NCI-H446 (cell line): Measurements from ENCODE around the gene EHF.

Experiments
- DNase-seq, 2 experiments: peaks; one replicate each; lab custom pipeline; 2025; lab: John Stamatoyannopoulos, UW

Gene EHF

GRCh38 chr11:34625576-34625975, 4.7 kb downstream of the EHF start:
- DNase-seq = no peak

- DNase-seq = no peak
Measured at GRCh38 chr11:34626393-34626792, 5.5 kb downstream of the EHF start.

DNA sequence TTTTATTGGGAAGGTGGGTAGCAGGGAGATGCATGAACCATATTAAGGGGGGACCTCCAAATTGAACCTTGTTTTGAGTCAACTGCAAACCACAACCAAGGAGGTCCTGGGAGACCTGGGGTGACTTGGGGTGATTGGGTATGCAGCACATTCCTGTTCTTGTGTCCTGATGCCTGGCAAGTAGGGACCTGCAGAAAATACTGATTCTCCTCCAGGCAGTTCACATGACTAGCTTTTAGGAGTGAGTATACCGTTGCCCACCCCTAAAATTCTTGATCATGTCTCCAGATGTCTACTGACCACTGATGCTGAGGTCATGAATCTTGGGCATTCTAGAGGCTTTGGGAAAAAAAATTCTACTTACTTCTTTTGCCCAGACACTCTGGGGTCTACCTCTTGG, 6.3 kb downstream of the EHF start:
- no peak for DNase-seq

- DNase-seq = no peak
Measured at GRCh38 chr11:34629711-34630110, 8.8 kb downstream of the EHF start.

DNA sequence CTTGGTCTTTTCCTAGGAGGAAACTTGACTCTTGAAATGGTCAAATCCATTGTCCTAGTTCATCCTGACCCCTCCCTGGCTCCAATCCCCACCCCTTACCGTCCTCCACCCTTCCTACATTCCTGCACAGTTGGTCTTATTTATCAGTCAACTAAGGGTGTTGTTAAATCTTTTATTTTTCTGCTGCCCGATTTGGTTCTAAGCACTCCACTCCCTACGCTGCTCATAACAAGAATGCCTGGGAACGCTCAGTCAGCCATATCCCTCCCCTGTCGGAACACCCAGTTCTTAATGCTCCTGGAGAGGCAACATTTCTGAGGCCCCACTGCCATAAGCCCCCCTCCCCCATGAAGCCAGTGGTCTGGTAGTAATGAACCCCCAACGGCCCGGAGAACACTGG, 9.7 kb downstream of the EHF start:
- no peak for DNase-seq

DNA sequence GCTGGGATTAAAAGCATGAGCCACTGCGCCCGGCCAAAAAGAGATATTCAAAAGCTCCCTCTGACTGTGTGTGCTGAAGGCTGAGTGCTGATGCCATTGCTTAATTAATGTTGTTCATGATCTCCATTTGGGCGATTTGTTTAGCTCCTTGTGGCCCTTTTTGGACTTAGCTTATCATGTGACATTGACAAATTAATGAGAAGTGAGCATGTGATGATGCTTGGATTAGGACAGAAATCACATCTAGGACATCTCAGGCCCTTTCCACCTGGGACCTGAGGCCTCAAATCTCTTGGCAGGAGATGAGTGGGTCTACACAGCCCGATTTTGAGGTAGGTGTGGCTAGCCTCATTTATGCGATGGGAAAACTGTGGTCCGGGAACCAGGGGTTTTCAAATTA, 10.4 kb downstream of the EHF start:
- no peak for DNase-seq

DNA sequence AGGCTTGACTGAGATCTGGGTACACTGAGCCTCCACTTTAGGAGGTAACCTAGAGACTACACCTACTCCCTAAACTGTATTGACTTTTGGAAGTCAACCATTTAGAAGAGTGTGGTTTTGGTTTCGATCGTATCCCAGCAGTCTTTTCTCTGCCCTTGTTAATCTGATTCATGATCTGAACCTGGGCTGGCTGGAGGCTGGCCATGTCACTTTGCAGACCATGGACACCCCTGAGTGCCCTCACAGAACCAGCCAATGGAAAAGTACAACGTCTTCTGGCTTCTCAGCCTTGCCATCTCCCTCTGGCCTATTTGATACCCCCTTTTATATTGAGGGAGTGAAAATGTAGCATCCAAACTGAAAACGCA, 10.8 kb downstream of the EHF start:
- no peak for DNase-seq

GRCh38 chr11:34632105-34632791, 11.4 kb downstream of the EHF start:
- no peak for DNase-seq

- DNase-seq = no peak
Measured at GRCh38 chr11:34633640-34633989, 12.7 kb downstream of the EHF start.

DNA sequence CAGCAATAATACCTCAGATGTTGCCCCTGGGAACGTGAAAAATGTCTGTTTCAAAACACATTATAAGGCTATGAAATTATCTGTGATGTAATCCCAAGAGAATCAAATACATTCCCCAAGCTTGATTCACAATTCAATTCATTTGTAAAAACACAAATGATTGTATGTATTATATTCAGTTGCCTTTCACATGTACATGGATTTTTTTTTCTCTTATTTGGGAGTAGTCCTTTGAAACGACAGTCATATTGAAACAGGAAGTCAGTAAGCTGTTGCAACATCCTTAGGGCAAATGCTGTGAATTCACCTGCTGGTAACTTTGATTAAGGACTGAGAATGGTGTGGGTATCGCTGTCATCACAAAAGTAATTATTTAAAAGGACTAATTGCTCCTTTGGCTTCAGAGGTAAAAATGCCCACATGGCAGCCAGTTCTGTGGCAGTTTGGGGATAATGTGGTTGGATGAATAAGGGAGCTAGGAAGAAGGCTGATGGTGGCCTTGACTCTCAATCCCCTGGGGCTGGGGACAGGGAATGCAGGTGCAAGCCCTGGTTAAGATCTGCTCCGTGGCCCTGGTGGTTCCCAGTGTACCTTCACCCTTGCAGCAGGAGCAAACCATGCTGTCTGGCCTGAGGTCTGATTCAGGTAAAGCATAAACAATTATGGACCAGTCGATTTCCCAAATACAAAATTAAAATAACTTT, 13.2 kb downstream of the EHF start:
- DNase-seq = no peak

DNA sequence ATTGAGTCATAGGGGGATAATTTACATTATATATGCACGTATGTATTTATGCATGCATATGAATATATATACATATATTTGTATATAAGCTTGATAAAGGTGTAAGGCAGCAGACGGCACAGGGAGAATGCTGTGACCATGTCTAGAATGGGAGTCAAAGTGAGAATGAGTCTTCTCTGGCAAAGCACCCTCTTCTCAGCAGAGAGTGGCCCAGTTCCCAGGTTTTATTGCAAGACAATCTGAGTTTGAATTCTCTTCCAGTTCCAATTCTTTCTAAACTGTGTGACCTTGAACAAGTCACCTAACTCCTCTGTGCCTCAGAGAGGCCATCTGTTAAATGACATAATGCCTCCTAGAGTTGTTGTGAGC, 13.8 kb downstream of the EHF start:
- DNase-seq = no peak

- DNase-seq = no peak
Measured at GRCh38 chr11:34636127-34636526, 15.2 kb downstream of the EHF start.

DNA sequence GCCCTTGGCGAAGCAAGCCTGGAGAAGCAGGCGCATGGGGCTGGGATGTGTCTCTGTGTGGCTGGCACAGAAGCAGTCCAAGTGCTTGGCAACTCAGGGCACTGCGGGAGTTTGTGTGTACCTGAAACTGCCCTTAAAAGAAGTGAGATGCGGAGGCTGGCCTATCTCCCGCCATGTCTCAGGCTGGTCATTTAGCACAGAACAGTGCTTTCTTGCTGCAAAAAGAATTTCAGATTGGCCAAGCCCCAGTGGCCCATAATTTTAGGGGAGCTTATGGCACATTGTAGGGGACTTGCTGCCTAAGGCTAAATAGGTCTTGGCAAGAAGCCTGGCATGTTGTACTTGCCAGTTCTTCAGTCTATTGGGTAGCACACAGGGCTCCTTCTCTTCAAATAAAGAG, 16.4 kb downstream of the EHF start:
- DNase-seq = peak; percentile 10 to 46

- no peak for DNase-seq
Measured at GRCh38 chr11:34638897-34639296, 18.0 kb downstream of the EHF start.

DNA sequence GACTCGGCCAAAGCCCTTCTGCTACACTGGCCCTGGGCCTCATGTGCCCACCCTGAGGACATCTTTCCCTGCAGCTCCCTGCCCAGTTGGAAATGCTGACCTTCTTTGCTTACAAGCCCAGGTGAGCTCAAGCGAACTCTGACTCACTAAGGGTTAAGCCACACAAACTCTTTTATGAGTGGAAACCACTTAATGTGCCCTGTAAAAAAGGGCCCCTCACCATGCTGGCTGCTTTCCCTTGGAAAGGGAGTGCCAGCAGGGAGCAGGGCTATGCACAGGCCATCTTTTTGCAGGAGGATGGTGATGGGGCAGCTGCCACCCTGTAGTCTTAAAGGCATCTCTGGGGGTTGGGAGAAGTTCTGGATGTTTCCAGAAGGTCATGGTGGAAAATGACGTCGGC, 18.7 kb downstream of the EHF start:
- DNase-seq = no peak

DNA sequence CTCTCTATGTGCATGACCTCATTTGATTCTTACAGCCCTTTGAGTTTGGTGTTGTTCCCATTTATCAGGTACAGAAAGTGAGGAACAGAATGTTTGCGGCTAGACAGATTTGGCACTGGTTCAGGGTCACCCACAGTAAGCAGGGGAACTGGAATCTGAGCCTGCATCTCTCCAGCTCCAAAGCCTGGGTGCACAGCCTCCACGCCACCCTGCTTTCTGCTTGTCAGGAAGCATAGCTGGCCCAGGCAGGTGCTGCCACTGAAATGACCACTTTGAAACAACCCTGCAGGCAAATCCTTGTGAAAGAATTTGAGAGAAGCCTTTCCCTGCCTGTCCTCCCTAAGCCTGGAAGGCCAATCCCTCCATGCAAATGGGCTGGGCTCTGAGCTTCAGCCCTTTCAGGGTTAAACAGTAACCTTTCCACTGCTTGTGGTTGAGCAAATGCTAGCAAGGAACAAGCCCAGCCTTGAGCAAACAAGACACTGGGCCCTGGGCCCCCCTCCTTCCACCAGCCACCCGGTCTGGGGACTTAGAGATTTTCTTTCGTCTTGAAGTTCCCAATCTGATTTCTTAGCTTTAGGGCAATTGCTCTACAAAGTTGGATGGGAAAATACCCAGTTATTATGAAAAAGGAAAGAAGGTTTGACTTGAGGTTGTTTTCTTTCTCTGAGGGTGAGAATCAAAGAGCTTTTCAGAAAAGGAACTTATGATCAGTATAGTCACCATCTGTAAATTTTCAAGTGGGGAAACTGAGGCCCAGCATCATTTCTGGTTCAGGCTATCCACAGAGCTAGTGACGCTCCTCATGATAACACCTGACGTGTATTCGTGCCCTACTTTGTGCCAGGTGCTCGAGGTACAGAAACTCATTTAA, 19.4 kb downstream of the EHF start:
- DNase-seq = no peak

- DNase-seq = no peak
Measured at GRCh38 chr11:34640924-34641275, 20.0 kb downstream of the EHF start.

DNA sequence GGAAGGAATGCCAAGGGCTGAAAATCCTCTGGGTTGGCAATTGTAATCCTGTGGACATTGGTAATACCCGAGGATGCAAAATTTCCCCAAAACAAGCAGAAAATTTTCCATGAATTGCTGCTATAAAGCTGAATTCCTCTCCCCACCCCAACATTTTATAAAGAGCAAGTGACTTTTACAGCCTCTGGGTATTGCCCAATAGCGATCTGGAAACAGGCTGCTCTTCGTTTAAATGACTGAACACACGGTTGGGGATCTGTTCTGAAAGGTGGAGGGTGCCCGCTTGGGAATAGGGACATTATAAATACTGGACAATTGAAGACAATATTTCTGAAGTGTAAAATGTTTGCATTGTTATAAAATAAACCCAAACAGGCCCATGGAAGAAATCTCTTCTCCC, 20.6 kb downstream of the EHF start:
- no peak for DNase-seq

DNA sequence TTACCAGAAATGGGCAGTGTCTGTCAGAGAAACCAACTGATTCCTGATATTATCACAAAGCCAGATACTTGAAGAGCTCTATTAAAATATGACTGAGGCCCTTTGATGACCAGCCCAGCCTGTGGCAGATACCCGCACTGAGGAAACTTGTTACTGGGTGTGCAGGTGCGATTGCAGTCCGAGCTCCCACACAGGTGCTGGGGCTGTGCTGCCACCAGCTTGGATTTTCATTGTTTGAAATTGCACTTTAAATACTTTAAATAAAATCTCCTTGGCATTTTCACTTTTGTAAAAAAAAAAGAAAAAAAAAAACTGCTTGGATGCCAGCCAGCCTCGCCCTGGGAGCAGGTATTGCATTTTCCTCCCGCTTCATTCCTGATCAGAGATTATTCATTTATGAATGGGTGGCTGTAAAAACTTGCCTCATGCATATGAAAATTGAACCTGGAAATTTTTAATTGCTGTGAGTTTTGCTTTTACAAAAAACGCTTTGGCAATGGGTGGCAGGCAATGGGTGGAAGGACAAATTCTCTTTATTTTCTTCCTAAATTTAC, 21.2 kb downstream of the EHF start:
- DNase-seq = no peak

DNA sequence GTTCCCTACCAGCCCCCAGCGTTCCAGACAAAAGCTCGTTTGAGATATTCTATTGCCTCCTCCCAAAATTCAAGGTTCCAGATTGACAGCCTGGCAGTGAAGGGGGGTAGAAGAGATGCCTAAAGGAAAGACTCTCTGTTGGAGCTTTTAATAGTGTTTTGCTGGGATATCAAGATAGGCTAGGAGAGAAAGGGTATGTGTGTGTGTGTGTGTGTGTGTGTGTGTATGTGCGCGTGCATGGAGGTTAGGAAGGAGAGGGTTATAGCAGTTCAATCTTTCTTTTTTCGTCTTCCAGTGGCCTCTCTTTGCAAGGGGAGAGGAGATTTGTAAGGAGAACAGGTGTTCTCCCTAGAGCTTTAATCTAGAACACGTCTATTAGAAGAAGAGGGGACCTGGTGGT, 22.0 kb downstream of the EHF start:
- no peak for DNase-seq

DNA sequence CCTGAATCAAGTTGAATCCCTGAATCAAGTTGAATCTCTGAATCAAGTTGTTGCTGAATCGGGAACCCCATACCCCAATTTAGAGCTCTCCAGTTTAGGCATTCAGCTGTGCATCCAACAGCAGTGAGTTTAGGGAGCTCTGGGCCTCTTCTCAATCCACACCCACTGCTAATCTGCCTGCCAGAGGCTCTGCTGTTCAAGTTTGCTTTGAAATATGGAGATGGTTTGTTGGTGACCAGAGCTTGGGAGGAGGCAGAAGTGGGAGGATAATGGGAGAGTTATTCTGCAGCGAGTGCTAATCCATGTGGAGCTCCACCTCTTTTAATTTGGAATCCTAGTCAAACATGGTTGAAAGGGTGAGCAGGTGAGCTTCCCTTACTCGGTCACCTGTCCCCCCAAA, 22.4 kb downstream of the EHF start:
- no peak for DNase-seq

DNA sequence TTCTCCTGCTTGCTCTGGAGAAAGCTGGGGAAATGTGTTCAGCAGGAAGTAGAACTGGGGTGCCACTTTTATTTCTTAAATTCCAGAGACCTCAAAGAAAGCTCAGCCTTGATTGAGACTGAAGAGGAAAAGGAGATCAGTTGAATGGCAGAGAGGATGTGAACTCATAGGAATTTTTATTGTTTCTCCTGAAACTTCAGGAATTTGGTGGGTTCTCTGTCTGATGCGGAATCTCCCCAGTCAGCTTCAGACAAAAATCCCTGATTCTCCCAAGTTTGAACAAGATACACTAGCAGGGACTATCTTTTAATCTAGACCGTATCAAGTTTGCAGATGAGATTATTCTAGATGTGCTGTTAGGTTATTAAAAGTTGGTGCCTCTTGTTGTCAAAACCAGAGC, 23.0 kb downstream of the EHF start:
- no peak for DNase-seq
